Measurements from ENCODE around the gene SLC25A20.

SLC25A20 gene

DNA sequence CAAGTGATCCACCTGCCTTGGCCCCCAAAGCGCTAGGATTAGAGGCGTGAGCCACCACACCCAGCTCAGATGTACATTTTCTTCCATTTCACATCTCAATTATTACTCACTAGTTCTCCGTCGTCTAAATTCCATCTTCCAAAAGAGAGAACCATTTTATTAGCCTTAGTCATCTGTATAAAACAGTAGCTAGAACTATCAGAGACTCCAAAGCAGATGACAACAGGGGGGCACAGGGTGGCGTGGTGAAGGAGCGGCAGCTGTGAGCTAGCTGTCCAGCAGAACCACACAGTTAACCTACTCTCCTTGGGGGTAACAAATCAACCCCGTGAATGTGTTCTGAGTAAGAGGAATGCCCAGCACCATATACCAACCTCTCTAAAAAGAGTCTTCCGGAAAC lies 7.1 kb downstream of the SLC25A20 start:
- H3K9me3 ChIP-seq = no peaks in the 10 kb centered on the region
- TF ChIP-seq, protein P1, sequence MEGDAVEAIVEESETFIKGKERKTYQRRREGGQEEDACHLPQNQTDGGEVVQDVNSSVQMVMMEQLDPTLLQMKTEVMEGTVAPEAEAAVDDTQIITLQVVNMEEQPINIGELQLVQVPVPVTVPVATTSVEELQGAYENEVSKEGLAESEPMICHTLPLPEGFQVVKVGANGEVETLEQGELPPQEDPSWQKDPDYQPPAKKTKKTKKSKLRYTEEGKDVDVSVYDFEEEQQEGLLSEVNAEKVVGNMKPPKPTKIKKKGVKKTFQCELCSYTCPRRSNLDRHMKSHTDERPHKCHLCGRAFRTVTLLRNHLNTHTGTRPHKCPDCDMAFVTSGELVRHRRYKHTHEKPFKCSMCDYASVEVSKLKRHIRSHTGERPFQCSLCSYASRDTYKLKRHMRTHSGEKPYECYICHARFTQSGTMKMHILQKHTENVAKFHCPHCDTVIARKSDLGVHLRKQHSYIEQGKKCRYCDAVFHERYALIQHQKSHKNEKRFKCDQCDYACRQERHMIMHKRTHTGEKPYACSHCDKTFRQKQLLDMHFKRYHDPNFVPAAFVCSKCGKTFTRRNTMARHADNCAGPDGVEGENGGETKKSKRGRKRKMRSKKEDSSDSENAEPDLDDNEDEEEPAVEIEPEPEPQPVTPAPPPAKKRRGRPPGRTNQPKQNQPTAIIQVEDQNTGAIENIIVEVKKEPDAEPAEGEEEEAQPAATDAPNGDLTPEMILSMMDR (IDR thresholded peaks at IDR 0.05) = no peak
- peaks cover under 1 to 3% of the 10 kb centered on the region in 2 experiments for H3K4me1 ChIP-seq (ENCODE audit: control insufficient read depth in 1 of 2, insufficient read depth in 1 of 2, low read depth in 1 of 2, low read length in 1 of 2)
- H3K27me3 ChIP-seq = no peaks in the 10 kb centered on the region
- no peak overlapping the region for H3K4me3 ChIP-seq (ENCODE audit: low read depth in 1 of 2, low read length in 1 of 2)
- H3K36me3 ChIP-seq = peaks cover 41% of the 10 kb centered on the region
- no peak overlapping the region for H3K27ac ChIP-seq

DNA sequence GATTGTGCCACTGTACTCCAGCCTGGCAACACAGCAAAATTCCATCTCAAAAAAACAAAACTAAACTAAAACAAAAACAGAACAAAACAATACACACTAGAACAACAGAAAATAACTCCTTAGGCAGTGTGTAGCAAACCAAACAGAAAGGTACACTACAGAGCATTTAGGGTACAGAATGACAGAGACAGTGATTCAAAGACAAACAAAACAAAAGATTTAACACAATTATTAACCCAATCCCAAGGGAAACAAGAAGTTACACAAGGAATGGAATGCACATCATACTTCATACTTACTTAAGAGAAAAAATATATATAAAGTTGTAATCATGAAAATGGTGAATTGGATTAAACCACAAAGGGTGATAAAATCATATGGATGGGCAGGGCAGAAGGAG lies 12.9 kb downstream of the SLC25A20 start:
- Histone ChIP-seq H3K9me3 (no peaks in the 10 kb centered on the region), H3K4me3 (ENCODE audit: low read depth in 1 of 2, low read length in 1 of 2) (no peak overlapping the region), H3K4me1 (ENCODE audit: control insufficient read depth in 1 of 2, insufficient read depth in 1 of 2, low read depth in 1 of 2, low read length in 1 of 2) (no peaks in the 10 kb centered on the region), H3K36me3 (peaks cover 67% of the 10 kb centered on the region), H3K27me3 (no peaks in the 10 kb centered on the region), H3K27ac (no peak overlapping the region)
- TF ChIP-seq, protein P1 (IDR thresholded peaks at IDR 0.05) = no peak

DNA sequence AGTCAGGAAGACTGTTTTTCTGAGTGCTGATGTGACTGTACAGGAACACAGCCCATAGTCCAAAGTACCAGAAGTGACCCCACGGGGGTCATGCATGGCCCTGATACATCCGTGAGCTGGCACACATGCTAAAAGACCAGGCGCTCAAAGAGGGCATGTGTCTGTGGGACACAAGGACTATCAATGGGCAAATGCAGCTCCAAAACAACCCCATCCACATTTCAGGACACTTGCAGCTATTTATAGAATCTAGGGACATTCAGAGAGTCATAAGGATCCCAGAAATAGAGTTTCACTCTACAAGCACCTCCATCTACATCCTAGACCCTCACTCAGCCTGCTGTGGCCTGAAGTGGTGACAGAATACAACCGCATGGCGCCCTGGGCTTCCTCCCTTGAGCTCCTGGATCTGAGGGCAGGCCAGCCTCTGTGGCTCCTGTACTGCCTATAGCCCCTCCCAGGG lies 17.0 kb downstream of the SLC25A20 start:
- Histone ChIP-seq H3K27ac (no peak overlapping the region), H3K36me3 (peaks cover 66% of the 10 kb centered on the region), H3K4me3 (ENCODE audit: low read depth in 1 of 2, low read length in 1 of 2) (no peak overlapping the region), H3K4me1 (ENCODE audit: control insufficient read depth in 1 of 2, insufficient read depth in 1 of 2, low read depth in 1 of 2, low read length in 1 of 2) (no peaks in the 10 kb centered on the region), H3K27me3 (no peaks in the 10 kb centered on the region), H3K9me3 (no peaks in the 10 kb centered on the region)
- TF ChIP-seq, protein P1 (IDR thresholded peaks at IDR 0.05) = no peak

DNA sequence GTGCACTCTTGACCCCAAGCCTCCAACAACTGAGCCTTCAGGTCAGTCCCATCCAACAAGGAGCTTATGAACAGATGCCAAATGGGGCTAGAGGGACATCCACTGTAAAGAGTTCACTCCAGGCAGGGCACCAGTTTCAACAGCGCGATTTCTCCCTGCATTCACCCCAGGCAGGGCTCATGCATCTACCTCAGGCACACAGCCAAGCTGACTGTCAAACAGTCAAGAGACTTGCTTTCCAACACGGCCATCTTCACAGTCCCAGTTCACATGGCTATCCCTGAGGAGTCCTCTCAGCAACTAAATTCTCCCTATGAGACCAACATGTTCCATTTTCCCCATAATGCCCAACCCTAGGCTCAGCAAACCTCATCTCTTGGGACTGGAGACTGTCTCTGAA lies 17.7 kb downstream of the SLC25A20 start:
- TF ChIP-seq, protein P1 (IDR thresholded peaks at IDR 0.05) = no peak
- H3K27me3 ChIP-seq = no peaks in the 10 kb centered on the region
- H3K9me3 ChIP-seq = no peaks in the 10 kb centered on the region
- H3K4me1 ChIP-seq (ENCODE audit: control insufficient read depth in 1 of 2, insufficient read depth in 1 of 2, low read depth in 1 of 2, low read length in 1 of 2) = no peaks in the 10 kb centered on the region
- peaks cover 69% of the 10 kb centered on the region for H3K36me3 ChIP-seq
- H3K4me3 ChIP-seq (ENCODE audit: low read depth in 1 of 2, low read length in 1 of 2) = no peak overlapping the region
- no peak overlapping the region for H3K27ac ChIP-seq

DNA sequence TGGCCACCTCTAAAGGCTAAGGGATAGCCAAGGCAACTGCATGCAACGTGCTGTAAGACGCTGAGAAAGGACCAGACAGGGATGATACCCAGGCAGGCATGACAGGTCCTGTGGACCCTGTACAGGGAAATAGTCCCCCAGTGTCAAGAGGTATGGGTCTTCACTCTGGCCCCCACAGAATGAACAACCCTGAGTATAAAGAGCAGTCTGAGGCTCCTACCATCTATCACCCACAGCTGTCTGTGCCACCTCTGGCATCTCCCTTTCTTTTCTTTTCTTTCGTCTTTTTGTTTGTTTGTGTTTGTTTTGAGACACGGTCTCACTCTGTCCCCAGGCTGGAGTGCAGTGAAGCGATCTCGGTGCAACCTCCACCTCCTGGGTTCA lies 18.7 kb downstream of the SLC25A20 start:
- Histone ChIP-seq H3K27me3 (no peaks in the 10 kb centered on the region), H3K27ac (no peak overlapping the region), H3K36me3 (peaks cover 73% of the 10 kb centered on the region), H3K4me3 (ENCODE audit: low read depth in 1 of 2, low read length in 1 of 2) (no peak overlapping the region), H3K9me3 (no peaks in the 10 kb centered on the region), H3K4me1 (ENCODE audit: control insufficient read depth in 1 of 2, insufficient read depth in 1 of 2, low read depth in 1 of 2, low read length in 1 of 2) (no peaks in the 10 kb centered on the region)
- TF ChIP-seq, protein P1 (IDR thresholded peaks at IDR 0.05) = no peak
